Naive thymus-derived CD4-positive, alpha-beta T cell (primary cell): ENCODE data around the gene ESRRG. TPM values are rescaled to one million over a fixed set of nuclear protein-coding genes. Genes with fewer than 3 reads are reported as not detected.

ENCODE experiments used
- ATAC-seq: fragments of 150-1000 bp; cut with Tn5 transposase; 2 replicates; pipeline ENCODE4 v1.10.0; 2021; ENCODE audit warnings: mild to moderate bottlenecking, moderate library complexity
- CTCF ChIA-PET: fragments of 350-600 bp; sonication (Branson Sonifier 250); formaldehyde crosslinking; loops from one replicate; lab custom pipeline; 2021; ENCODE audit warnings: antibody characterized with exemption; lab: Charles Lee
- POLR2A ChIA-PET: fragments of 350-600 bp; sonication (Branson Sonifier 250); formaldehyde crosslinking; loops from one replicate; lab custom pipeline; 2021; ENCODE audit warnings: antibody characterized with exemption, inconsistent platforms; lab: Charles Lee
- DNase-seq, 9 donors: peaks; one replicate each; pipeline versions ENCODE4 v3.0.0 to v3.0.0-alpha.2; 2020 to 2022; ENCODE audit warnings: mixed read lengths in 1 of 9
- H3K27ac ChIP-seq: one replicate; pipeline ENCODE4 v1.7.0; 2013; ENCODE audit warnings: mild to moderate bottlenecking, low read depth, low read length, moderate library complexity
- H3K27me3 ChIP-seq, 2 donors: one replicate each; pipeline ENCODE4 v1.7.0; 2013; ENCODE audit warnings: low read length in 2 of 2, mild to moderate bottlenecking in 2 of 2, moderate library complexity in 2 of 2; ENCODE audit not compliant: control insufficient read depth in 2 of 2, insufficient read depth in 2 of 2
- H3K36me3 ChIP-seq, 3 experiments: 1 replicate in 2 of 3; 2 replicates in 1 of 3; pipeline ENCODE4 v1.7.0; 2013; ENCODE audit warnings: low read length in 3 of 3, mild to moderate bottlenecking in 3 of 3, moderate library complexity in 1 of 3; ENCODE audit not compliant: insufficient read depth in 3 of 3, control insufficient read depth in 2 of 3
- H3K4me1 ChIP-seq, 2 donors: one replicate each; pipeline ENCODE4 v1.7.0; 2013; ENCODE audit warnings: low read length in 2 of 2, mild to moderate bottlenecking in 2 of 2, moderate library complexity in 1 of 2; ENCODE audit not compliant: control insufficient read depth in 2 of 2, insufficient read depth in 2 of 2
- H3K4me3 ChIP-seq: 2 replicates; pipeline ENCODE4 v1.7.0; 2013; ENCODE audit warnings: mild to moderate bottlenecking, low read length
- H3K9me3 ChIP-seq, 3 experiments: 1 replicate in 2 of 3; 2 replicates in 1 of 3; pipeline ENCODE4 v1.7.0; 2013; ENCODE audit warnings: low read length in 3 of 3; ENCODE audit not compliant: control insufficient read depth in 2 of 3
- H3K27ac Mint-ChIP-seq, 9 donors: one replicate each; pipeline ENCODE4 v1.8.0; 2020 to 2022; ENCODE audit warnings: mixed read lengths in 9 of 9, mild to moderate bottlenecking in 8 of 9, moderate library complexity in 5 of 9, inconsistent platforms in 2 of 9
- H3K27me3 Mint-ChIP-seq, 5 donors: one replicate each; pipeline ENCODE4 v1.8.0; 2021 to 2022; ENCODE audit warnings: mixed read lengths in 5 of 5, mild to moderate bottlenecking in 1 of 5
- H3K36me3 Mint-ChIP-seq, 5 donors: one replicate each; pipeline ENCODE4 v1.8.0; 2020 to 2022; ENCODE audit warnings: mixed read lengths in 5 of 5, mild to moderate bottlenecking in 3 of 5, inconsistent platforms in 1 of 5
- H3K4me1 Mint-ChIP-seq, 7 donors: one replicate each; pipeline ENCODE4 v1.8.0; 2020 to 2022; ENCODE audit warnings: mixed read lengths in 7 of 7, mild to moderate bottlenecking in 3 of 7, inconsistent platforms in 1 of 7
- H3K4me3 Mint-ChIP-seq, 10 donors: one replicate each; pipeline ENCODE4 v1.8.0; 2020 to 2022; ENCODE audit warnings: mild to moderate bottlenecking in 10 of 10, mixed read lengths in 10 of 10, moderate library complexity in 6 of 10, inconsistent platforms in 2 of 10
- H3K9me3 Mint-ChIP-seq, 11 donors: one replicate each; pipeline ENCODE4 v1.8.0; 2020 to 2022; ENCODE audit warnings: mixed read lengths in 11 of 11, mild to moderate bottlenecking in 4 of 11, inconsistent platforms in 1 of 11, moderate library complexity in 1 of 11
- intact Hi-C, 2 donors: fragments of 100-400 bp; cut with micrococcal nuclease; formaldehyde crosslinking; loops; one replicate each; pipeline ENCODE4 v1.15.1; 2023
- polyA plus RNA-seq, 2 donors: library from polyadenylated mRNA; unstranded; fragments of 300-500 nt; fragmentation: Illumina TruSeq; gene quantifications; one replicate each; pipeline ENCODE4 v1.2.3, GENCODE V29; 2021
- total RNA-seq, 6 experiments: library from RNA in 5 of 6; stranded (reverse) in 5 of 6; gene quantifications; 1 replicate in 5 of 6; 2 replicates in 1 of 6; pipeline ENCODE4 v1.2.3 and lab custom pipeline; 2021 to 2026

ESRRG gene
- total and polyA plus RNA-seq, 7 experiments from 2014 or later = not detected

DNA sequence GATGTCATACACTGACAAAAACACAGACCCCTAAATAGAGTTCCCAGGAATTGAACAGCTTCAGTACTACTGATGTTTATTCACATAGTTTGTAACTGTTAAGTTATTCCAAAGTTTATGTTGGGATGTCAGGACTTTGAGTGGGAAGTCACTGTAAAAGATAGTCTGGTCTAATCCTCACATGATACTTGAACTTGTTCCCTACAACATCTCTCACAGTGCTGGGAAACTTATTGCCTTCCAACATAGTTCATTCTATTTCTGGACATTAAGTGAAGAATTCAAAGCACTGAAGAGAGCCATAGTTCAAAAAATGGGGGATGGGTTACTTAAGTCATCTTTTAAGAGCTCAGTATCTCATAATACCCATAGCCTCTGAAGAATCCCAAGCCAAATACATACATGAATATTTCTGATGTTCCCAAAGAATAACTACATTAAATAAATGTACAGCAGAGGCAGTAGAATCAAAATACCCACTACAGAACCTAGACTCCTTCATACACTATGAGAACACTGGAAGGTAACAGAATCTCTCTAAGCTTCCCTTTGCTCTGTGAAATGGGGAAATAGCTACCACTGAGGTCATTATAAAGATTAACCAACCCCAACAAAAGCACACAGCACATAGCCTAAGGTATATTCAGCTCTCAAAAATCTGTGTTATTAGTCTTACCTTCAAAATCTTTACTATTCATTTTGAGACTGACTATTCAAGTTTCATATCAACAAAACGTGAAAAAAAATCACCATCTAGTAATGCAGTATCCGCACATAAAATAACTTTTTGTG is 81.4 kb downstream of the ESRRG start:
- CTCF ChIA-PET = no interaction called here
- intact Hi-C loops = no loop called here
- Mint-ChIP-seq H3K27ac (no peak overlapping the region), H3K27me3 (no peaks in the 10 kb centered on the region), H3K4me1 (no peaks in the 10 kb centered on the region), H3K36me3 (no peaks in the 10 kb centered on the region), H3K4me3 (no peak overlapping the region), H3K9me3 (peaks cover 0 to 19% (median 3%) of the 10 kb centered on the region in 11 donors)
- H3K36me3 ChIP-seq = no peaks in the 10 kb centered on the region
- no peak for DNase-seq
- no peak for ATAC-seq
- POLR2A ChIA-PET = no interaction called here
- H3K4me1 ChIP-seq = no peaks in the 10 kb centered on the region
- H3K27ac ChIP-seq = no peak overlapping the region
- H3K27me3 ChIP-seq = no peaks in the 10 kb centered on the region
- no peak overlapping the region for H3K4me3 ChIP-seq
- H3K9me3 ChIP-seq = no peaks in the 10 kb centered on the region

GRCh38 chr1:216640100-216640499 is 83.1 kb downstream of the ESRRG start:
- no peaks in the 10 kb centered on the region for H3K9me3 ChIP-seq
- Mint-ChIP-seq H3K27me3 (no peaks in the 10 kb centered on the region), H3K4me3 (no peak overlapping the region), H3K4me1 (no peaks in the 10 kb centered on the region), H3K27ac (no peak overlapping the region), H3K36me3 (no peaks in the 10 kb centered on the region), H3K9me3 (peaks cover 0 to 12% (median 2%) of the 10 kb centered on the region in 11 donors)
- no peak overlapping the region for H3K27ac ChIP-seq
- ATAC-seq = no peak
- POLR2A ChIA-PET = no interaction called here
- intact Hi-C loops = no loop called here
- DNase-seq = no peak
- H3K4me3 ChIP-seq = no peak overlapping the region
- H3K4me1 ChIP-seq = no peaks in the 10 kb centered on the region
- CTCF ChIA-PET = no interaction called here
- no peaks in the 10 kb centered on the region for H3K27me3 ChIP-seq
- H3K36me3 ChIP-seq = no peaks in the 10 kb centered on the region

DNA sequence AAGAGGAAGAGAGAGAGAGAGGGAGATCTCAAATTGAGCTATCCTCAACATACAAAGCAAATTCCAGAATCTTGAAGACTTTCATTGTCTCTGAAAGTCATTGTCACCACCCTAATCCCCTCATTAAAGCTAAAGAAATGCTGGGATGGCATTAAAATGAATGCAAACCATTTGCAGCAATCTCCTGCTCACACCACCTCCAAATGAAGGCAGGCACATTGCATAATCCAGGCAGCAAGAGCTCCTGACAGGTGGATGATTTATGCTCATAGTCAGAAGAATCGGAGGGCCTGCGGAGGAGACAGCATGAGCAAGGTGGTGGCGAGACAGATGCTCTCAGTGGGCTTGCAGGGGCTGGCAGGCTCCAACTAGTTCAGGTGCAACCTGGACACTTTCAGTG is 90.2 kb downstream of the ESRRG start:
- no peaks in the 10 kb centered on the region for H3K27me3 ChIP-seq
- Mint-ChIP-seq H3K36me3 (no peaks in the 10 kb centered on the region), H3K9me3 (peaks cover 0 to 4% (median 2%) of the 10 kb centered on the region in 11 donors), H3K27me3 (no peaks in the 10 kb centered on the region), H3K4me3 (no peak overlapping the region), H3K4me1 (no peaks in the 10 kb centered on the region), H3K27ac (no peak overlapping the region)
- intact Hi-C loops = no loop called here
- ChIA-PET POLR2A (no interaction called here), CTCF (no interaction called here)
- H3K27ac ChIP-seq = no peak overlapping the region
- DNase-seq = no peak
- no peaks in the 10 kb centered on the region for H3K36me3 ChIP-seq
- no peaks in the 10 kb centered on the region for H3K9me3 ChIP-seq
- no peaks in the 10 kb centered on the region for H3K4me1 ChIP-seq
- ATAC-seq = no peak
- no peak overlapping the region for H3K4me3 ChIP-seq

DNA sequence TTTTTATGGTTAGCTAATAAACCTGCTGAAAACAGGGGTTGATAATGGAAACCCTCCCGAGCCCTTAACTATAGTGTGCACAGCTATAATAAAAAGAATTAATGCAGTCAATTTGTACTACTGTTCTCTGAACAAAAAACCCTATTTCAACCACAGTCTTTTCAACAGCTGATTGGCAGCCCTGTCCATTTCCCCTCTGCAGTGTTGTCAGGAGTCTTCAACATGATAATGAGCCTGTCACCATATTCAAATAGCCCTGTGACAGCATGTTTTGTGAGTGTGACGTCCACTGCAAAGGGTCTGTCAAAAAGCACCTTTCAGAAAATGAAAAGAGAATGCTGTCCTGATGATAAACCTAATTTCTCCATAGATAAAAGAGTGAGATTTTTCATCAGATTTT is 92.7 kb downstream of the ESRRG start:
- intact Hi-C loops = no loop called here
- H3K27me3 ChIP-seq = no peaks in the 10 kb centered on the region
- POLR2A ChIA-PET = no interaction called here
- Mint-ChIP-seq H3K9me3 (peaks cover 0 to 4% (median 0%) of the 10 kb centered on the region in 11 donors), H3K27ac (no peak overlapping the region), H3K4me3 (no peak overlapping the region), H3K4me1 (no peaks in the 10 kb centered on the region), H3K36me3 (no peaks in the 10 kb centered on the region), H3K27me3 (no peaks in the 10 kb centered on the region)
- DNase-seq (no peak), ATAC-seq (no peak)
- H3K27ac ChIP-seq = no peak overlapping the region
- H3K4me1 ChIP-seq = no peaks in the 10 kb centered on the region
- no peaks in the 10 kb centered on the region for H3K9me3 ChIP-seq
- H3K36me3 ChIP-seq = no peaks in the 10 kb centered on the region
- CTCF ChIA-PET = no interaction called here
- H3K4me3 ChIP-seq = no peak overlapping the region

DNA sequence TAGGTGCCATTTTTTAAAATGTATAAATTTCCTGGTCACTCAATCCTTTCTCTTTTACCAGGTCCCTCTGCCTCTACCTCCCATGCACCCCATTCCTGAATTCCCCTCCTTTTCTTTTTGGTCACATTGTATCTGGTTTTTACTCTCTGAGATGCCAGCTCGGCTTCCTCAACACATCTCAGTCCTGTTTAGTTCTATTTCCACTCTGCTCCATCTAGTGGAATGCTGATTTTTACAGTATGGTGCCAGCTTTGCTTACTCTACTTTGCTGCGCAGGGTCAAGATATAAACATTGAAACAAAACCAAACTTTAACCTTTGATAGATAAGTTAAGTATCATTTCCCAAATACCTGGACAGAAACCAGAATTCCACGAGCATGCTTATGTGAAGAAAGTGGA is 96.0 kb downstream of the ESRRG start:
- CTCF ChIA-PET = interaction anchor here (0.7 kb wide), 1 partner anchor 1948 kb away, joined by 4 read pairs; no protein-coding TSS in a partner anchor
- intact Hi-C loops = no loop called here
- ATAC-seq = no peak

DNA sequence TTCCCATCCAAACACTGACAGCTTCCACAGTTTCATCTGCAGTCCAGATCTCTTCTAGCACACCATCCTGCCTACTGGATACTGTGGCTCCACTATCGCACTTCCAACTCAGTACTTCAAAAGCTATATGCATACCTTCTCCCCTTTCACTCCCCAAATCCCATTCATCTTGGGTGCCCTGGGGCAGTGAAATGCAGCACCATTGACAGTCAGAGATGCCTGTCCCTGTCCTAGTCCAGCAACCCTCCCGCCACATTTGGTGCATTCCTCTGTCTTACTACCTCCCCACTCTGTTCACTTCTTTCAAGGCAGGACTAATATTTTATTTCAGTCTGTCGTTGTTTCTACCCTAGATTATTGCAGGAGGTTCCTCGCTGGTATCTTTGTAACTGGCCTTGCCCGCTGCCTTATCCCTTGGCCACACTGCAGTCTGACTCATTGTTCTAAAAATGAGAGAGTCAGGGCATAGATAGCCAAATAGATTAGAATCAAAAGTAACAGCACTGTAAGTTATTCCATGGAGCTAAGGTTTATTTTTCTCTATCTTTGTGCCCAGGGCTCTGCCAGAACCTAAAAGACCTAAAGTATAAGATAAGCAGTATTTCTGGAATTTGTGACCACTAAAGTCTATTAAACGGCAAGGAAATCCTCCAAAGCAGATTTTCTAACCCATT is 96.7 kb downstream of the ESRRG start:
- POLR2A ChIA-PET = no interaction called here
- Histone ChIP-seq H3K27me3 (no peaks in the 10 kb centered on the region), H3K36me3 (no peaks in the 10 kb centered on the region), H3K27ac (no peak overlapping the region), H3K9me3 (no peaks in the 10 kb centered on the region), H3K4me1 (no peaks in the 10 kb centered on the region), H3K4me3 (no peak overlapping the region)
- ATAC-seq (no peak), DNase-seq (no peak)
- no peak overlapping the region for H3K4me3 Mint-ChIP-seq
- H3K27me3 Mint-ChIP-seq = no peaks in the 10 kb centered on the region
- H3K4me1 Mint-ChIP-seq = no peaks in the 10 kb centered on the region
- no peaks in the 10 kb centered on the region for H3K36me3 Mint-ChIP-seq
- H3K27ac Mint-ChIP-seq = no peak overlapping the region
- intact Hi-C loops = no loop called here
- peaks cover 0 to 8% (median 0%) of the 10 kb centered on the region in 11 donors for H3K9me3 Mint-ChIP-seq
- CTCF ChIA-PET = no interaction called here

More for the DNA sequence above, 96.0 kb downstream of the ESRRG start:
- Mint-ChIP-seq H3K27me3 (no peaks in the 10 kb centered on the region), H3K27ac (no peak overlapping the region), H3K9me3 (peaks cover 0 to 8% (median 0%) of the 10 kb centered on the region in 11 donors), H3K4me3 (no peak overlapping the region), H3K4me1 (no peaks in the 10 kb centered on the region), H3K36me3 (no peaks in the 10 kb centered on the region)
- POLR2A ChIA-PET = no interaction called here
- H3K27ac ChIP-seq = no peak overlapping the region
- no peaks in the 10 kb centered on the region for H3K4me1 ChIP-seq
- H3K36me3 ChIP-seq = no peaks in the 10 kb centered on the region
- H3K4me3 ChIP-seq = no peak overlapping the region
- no peaks in the 10 kb centered on the region for H3K27me3 ChIP-seq
- no peak for DNase-seq
- H3K9me3 ChIP-seq = no peaks in the 10 kb centered on the region

DNA sequence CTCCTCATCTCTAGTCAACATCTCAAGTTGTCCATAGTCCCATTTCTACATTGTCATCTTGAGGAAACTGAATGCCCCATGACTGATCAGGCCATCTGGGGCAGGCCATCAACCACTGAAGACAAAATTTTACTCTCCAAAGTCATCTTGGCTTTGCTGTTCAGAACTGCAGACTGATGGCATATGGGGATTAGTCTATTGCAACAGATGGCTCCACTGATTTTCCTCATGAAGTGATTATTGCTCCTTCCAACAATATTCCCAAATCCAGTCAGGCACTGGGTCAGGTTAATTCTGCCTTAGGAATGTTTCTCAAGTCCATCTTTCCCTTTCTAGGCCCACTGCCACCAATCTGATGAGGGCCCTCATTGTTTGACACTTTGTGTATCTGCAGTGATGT is 101.7 kb downstream of the ESRRG start:
- no peaks in the 10 kb centered on the region for H3K36me3 ChIP-seq
- no peak for DNase-seq
- H3K27me3 ChIP-seq = no peaks in the 10 kb centered on the region
- intact Hi-C loops = no loop called here
- H3K4me1 ChIP-seq = no peaks in the 10 kb centered on the region
- no peak overlapping the region for H3K27ac ChIP-seq
- H3K36me3 Mint-ChIP-seq = no peaks in the 10 kb centered on the region
- ATAC-seq = no peak
- POLR2A ChIA-PET = no interaction called here
- H3K4me3 ChIP-seq = no peak overlapping the region
- H3K9me3 ChIP-seq = no peaks in the 10 kb centered on the region
- H3K4me1 Mint-ChIP-seq = no peaks in the 10 kb centered on the region
- CTCF ChIA-PET = no interaction called here
- no peaks in the 10 kb centered on the region for H3K27me3 Mint-ChIP-seq
- H3K27ac Mint-ChIP-seq = no peak overlapping the region
- no peak overlapping the region for H3K4me3 Mint-ChIP-seq
- H3K9me3 Mint-ChIP-seq = peaks cover 0 to 10% (median 0%) of the 10 kb centered on the region in 11 donors
